ENCODE results near the gene SRGAP2C. TPM values are rescaled to one million over a fixed set of nuclear protein-coding genes. Genes with fewer than 3 reads are reported as not detected.
"Not testable (repeated sequence)": the region's sequence is repeated elsewhere in the genome, so short reads cannot be mapped to it uniquely, and the experiment has no call there.

Gene SRGAP2C
- total RNA-seq, 3 donors from 2014 or later, result 9.8 to 10.4 (median 10.3) TPM

GRCh38 chr1:121271143-121271715 is 86.5 kb downstream of the SRGAP2C start:
- not testable (repeated sequence) for DNase-seq; H3K4me3 Mint-ChIP-seq; H3K36me3 Mint-ChIP-seq (ENCODE audit: insufficient read depth); H3K4me1 Mint-ChIP-seq (ENCODE audit: low read depth); ATAC-seq; H3K9me3 Mint-ChIP-seq; H3K27me3 Mint-ChIP-seq (ENCODE audit: low read depth)

GRCh38 chr1:121275435-121275834 is 90.7 kb downstream of the SRGAP2C start:
- not testable (repeated sequence) for H3K4me3 Mint-ChIP-seq; H3K27me3 Mint-ChIP-seq (ENCODE audit: low read depth); H3K36me3 Mint-ChIP-seq (ENCODE audit: insufficient read depth); DNase-seq; H3K9me3 Mint-ChIP-seq; H3K4me1 Mint-ChIP-seq (ENCODE audit: low read depth); ATAC-seq

GRCh38 chr1:121278202-121278601 is 93.4 kb downstream of the SRGAP2C start:
- not testable (repeated sequence) for H3K36me3 Mint-ChIP-seq (ENCODE audit: insufficient read depth); H3K27me3 Mint-ChIP-seq (ENCODE audit: low read depth); H3K4me3 Mint-ChIP-seq; H3K4me1 Mint-ChIP-seq (ENCODE audit: low read depth); H3K9me3 Mint-ChIP-seq; ATAC-seq; DNase-seq

- not testable (repeated sequence) for H3K36me3 Mint-ChIP-seq (ENCODE audit: insufficient read depth); H3K9me3 Mint-ChIP-seq; H3K4me1 Mint-ChIP-seq (ENCODE audit: low read depth)
Measured at GRCh38 chr1:121278777-121279547, 94.2 kb downstream of the SRGAP2C start.

GRCh38 chr1:121279548-121279898 is 94.7 kb downstream of the SRGAP2C start:
- not testable (repeated sequence) for H3K36me3 Mint-ChIP-seq (ENCODE audit: insufficient read depth); ATAC-seq; H3K4me3 Mint-ChIP-seq; H3K4me1 Mint-ChIP-seq (ENCODE audit: low read depth); H3K27me3 Mint-ChIP-seq (ENCODE audit: low read depth); H3K9me3 Mint-ChIP-seq; DNase-seq

More at GRCh38 chr1:121278777-121279547, 94.2 kb downstream of the SRGAP2C start:
- not testable (repeated sequence) for DNase-seq; ATAC-seq; H3K4me3 Mint-ChIP-seq; H3K27me3 Mint-ChIP-seq (ENCODE audit: low read depth)

GRCh38 chr1:121280699-121281317 is 96.0 kb downstream of the SRGAP2C start:
- DNase-seq; ATAC-seq; H3K4me3 Mint-ChIP-seq; H3K9me3 Mint-ChIP-seq; H3K4me1 Mint-ChIP-seq (ENCODE audit: low read depth); H3K36me3 Mint-ChIP-seq (ENCODE audit: insufficient read depth); H3K27me3 Mint-ChIP-seq (ENCODE audit: low read depth): not testable (repeated sequence)

- H3K36me3 Mint-ChIP-seq (ENCODE audit: insufficient read depth); DNase-seq; H3K4me3 Mint-ChIP-seq; H3K27me3 Mint-ChIP-seq (ENCODE audit: low read depth); H3K4me1 Mint-ChIP-seq (ENCODE audit: low read depth); ATAC-seq; H3K9me3 Mint-ChIP-seq: not testable (repeated sequence)
Measured at GRCh38 chr1:121281480-121281879, 96.7 kb downstream of the SRGAP2C start.

- ATAC-seq; DNase-seq; H3K36me3 Mint-ChIP-seq (ENCODE audit: insufficient read depth); H3K27me3 Mint-ChIP-seq (ENCODE audit: low read depth); H3K4me3 Mint-ChIP-seq; H3K9me3 Mint-ChIP-seq; H3K4me1 Mint-ChIP-seq (ENCODE audit: low read depth): not testable (repeated sequence)
Measured at GRCh38 chr1:121283587-121284180, 98.9 kb downstream of the SRGAP2C start.

- not testable (repeated sequence) for H3K4me3 Mint-ChIP-seq; H3K27me3 Mint-ChIP-seq (ENCODE audit: low read depth); DNase-seq; H3K36me3 Mint-ChIP-seq (ENCODE audit: insufficient read depth); ATAC-seq; H3K9me3 Mint-ChIP-seq; H3K4me1 Mint-ChIP-seq (ENCODE audit: low read depth)
Measured at GRCh38 chr1:121292590-121292989, 107.8 kb downstream of the SRGAP2C start.

GRCh38 chr1:121293263-121294204 is 108.8 kb downstream of the SRGAP2C start:
- DNase-seq, result not testable (repeated sequence)

GRCh38 chr1:121294205-121294570 is 109.4 kb downstream of the SRGAP2C start:
- not testable (repeated sequence) for H3K4me3 Mint-ChIP-seq; H3K36me3 Mint-ChIP-seq (ENCODE audit: insufficient read depth); DNase-seq; H3K4me1 Mint-ChIP-seq (ENCODE audit: low read depth); H3K9me3 Mint-ChIP-seq; ATAC-seq; H3K27me3 Mint-ChIP-seq (ENCODE audit: low read depth)

More at GRCh38 chr1:121293263-121294204, 108.8 kb downstream of the SRGAP2C start:
- not testable (repeated sequence) for H3K4me1 Mint-ChIP-seq (ENCODE audit: low read depth); H3K9me3 Mint-ChIP-seq; H3K4me3 Mint-ChIP-seq; H3K36me3 Mint-ChIP-seq (ENCODE audit: insufficient read depth); H3K27me3 Mint-ChIP-seq (ENCODE audit: low read depth); ATAC-seq

- ATAC-seq; H3K4me1 Mint-ChIP-seq (ENCODE audit: low read depth); H3K27me3 Mint-ChIP-seq (ENCODE audit: low read depth); H3K36me3 Mint-ChIP-seq (ENCODE audit: insufficient read depth); H3K9me3 Mint-ChIP-seq; DNase-seq; H3K4me3 Mint-ChIP-seq: not testable (repeated sequence)
Measured at GRCh38 chr1:121296563-121296962, 111.8 kb downstream of the SRGAP2C start.

- ATAC-seq; H3K4me3 Mint-ChIP-seq; H3K4me1 Mint-ChIP-seq (ENCODE audit: low read depth); H3K27me3 Mint-ChIP-seq (ENCODE audit: low read depth); H3K9me3 Mint-ChIP-seq; H3K36me3 Mint-ChIP-seq (ENCODE audit: insufficient read depth); DNase-seq: not testable (repeated sequence)
Measured at GRCh38 chr1:121298529-121298928, 113.8 kb downstream of the SRGAP2C start.

Data from activated T-cell treated with anti-CD3 and anti-CD28 coated beads, Interleukin-2, amount 50 U/mL, for 4 hours (primary cell).